ENCODE data around the gene ZCCHC14.

DNA sequence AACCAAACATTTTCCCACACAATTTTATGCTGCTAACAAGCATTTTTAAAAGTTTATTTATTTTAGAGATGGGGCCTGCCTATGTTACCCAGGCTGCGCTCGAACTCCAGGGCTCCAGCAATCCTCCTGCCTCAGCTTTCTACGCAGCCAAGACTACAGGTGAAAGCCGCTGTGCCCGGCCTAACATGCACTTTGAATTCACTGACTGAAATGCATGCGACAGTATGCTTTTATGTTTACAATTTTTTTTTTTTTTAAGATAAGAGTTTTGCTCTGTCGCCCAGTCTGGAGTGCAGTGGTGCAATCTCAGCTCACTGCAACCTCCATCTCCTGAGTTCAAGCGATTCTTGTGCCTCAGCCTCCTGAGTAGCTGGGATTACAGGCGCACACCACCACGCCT, 52.9 kb downstream of the ZCCHC14 start:
- TF ChIP-seq RXRA (IDR thresholded peaks at IDR 0.05; ENCODE audit: insufficient read depth, low read depth, low read length) (no peak), POLR2A (IDR thresholded peaks at IDR 0.05; ENCODE audit: control extremely low read depth in 1 of 2, low read depth in 2 of 2, low read length in 2 of 2) (no peak), HDAC6 (IDR thresholded peaks at IDR 0.05; ENCODE audit: low read depth, low read length) (no peak)
- TF ChIP-seq, protein P1, sequence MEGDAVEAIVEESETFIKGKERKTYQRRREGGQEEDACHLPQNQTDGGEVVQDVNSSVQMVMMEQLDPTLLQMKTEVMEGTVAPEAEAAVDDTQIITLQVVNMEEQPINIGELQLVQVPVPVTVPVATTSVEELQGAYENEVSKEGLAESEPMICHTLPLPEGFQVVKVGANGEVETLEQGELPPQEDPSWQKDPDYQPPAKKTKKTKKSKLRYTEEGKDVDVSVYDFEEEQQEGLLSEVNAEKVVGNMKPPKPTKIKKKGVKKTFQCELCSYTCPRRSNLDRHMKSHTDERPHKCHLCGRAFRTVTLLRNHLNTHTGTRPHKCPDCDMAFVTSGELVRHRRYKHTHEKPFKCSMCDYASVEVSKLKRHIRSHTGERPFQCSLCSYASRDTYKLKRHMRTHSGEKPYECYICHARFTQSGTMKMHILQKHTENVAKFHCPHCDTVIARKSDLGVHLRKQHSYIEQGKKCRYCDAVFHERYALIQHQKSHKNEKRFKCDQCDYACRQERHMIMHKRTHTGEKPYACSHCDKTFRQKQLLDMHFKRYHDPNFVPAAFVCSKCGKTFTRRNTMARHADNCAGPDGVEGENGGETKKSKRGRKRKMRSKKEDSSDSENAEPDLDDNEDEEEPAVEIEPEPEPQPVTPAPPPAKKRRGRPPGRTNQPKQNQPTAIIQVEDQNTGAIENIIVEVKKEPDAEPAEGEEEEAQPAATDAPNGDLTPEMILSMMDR (IDR thresholded peaks at IDR 0.05; ENCODE audit: control extremely low read depth in 1 of 3, insufficient read depth in 1 of 3, low read depth in 1 of 3, low read length in 3 of 3), result no peak
- TF ChIP-seq, protein P2, sequence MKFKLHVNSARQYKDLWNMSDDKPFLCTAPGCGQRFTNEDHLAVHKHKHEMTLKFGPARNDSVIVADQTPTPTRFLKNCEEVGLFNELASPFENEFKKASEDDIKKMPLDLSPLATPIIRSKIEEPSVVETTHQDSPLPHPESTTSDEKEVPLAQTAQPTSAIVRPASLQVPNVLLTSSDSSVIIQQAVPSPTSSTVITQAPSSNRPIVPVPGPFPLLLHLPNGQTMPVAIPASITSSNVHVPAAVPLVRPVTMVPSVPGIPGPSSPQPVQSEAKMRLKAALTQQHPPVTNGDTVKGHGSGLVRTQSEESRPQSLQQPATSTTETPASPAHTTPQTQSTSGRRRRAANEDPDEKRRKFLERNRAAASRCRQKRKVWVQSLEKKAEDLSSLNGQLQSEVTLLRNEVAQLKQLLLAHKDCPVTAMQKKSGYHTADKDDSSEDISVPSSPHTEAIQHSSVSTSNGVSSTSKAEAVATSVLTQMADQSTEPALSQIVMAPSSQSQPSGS (IDR thresholded peaks at IDR 0.05; ENCODE audit: low read length), result no peak
